Stomach (tissue), 8 donors: ENCODE results near the gene IKBKG. TPM values are rescaled to one million over a fixed set of nuclear protein-coding genes. Genes with fewer than 3 reads are reported as not detected.

Experiments used
- polyA plus RNA-seq, 3 donors: library from polyadenylated mRNA; stranded (reverse); fragments of 200-250 nt; gene quantifications; one replicate each; pipeline ENCODE4 v1.2.3, GENCODE V29; 2013
- small RNA-seq, 4 donors: library from RNA; depleted of rRNA; stranded (forward); fragments of <200 nt; gene quantifications; one replicate each; pipeline ENCODE3, GENCODE V24; 2016
- total RNA-seq, 5 donors: library from RNA; depleted of rRNA; stranded (reverse); fragments of >200 nt; gene quantifications; one replicate each; pipeline versions ENCODE4 v1.1.0 to v1.2.3, GENCODE V29; 2014 to 2016
- donor health status: healthy with polysubstance abuse.
- donor health status: Bipolar disorder and iron deficiency.
- donor health status: healthy.

IKBKG gene
- total and polyA plus RNA-seq, 8 donors: 7.6 to 24.3 (median 17.4) TPM

Small RNAs within 50 kb of the gene (small RNA-seq; reads per million reads assigned to genes)
- 0 reads per million in 4 donors for gene AC244090.1

Other genes with a start within 250 kb of the IKBKG start
- gene FLNA, start 173.0 kb upstream of the IKBKG start, total RNA-seq: 1,000 to 10,000 TPM in 4 of 5 donors, 100 to 1,000 TPM in 1; 638 to 3,511 (median 2,572) TPM
- 1,000 to 10,000 TPM in 1 of 3 donors, 100 to 1,000 TPM in 1, 10 to 100 TPM in 1; 89.2 to 1,461 (median 171) TPM for gene FLNA, start 173.0 kb upstream of the IKBKG start, polyA plus RNA-seq
- gene EMD, start 168.3 kb upstream of the IKBKG start, total RNA-seq: 100 to 1,000 TPM in 1 of 5 donors, 10 to 100 TPM in 4; 24.2 to 117 (median 38.5) TPM
- 100 to 1,000 TPM in 1 of 3 donors, 10 to 100 TPM in 2; 62.9 to 135 (median 97.8) TPM for gene EMD, start 168.3 kb upstream of the IKBKG start, polyA plus RNA-seq
- gene RPL10, start 149.2 kb upstream of the IKBKG start, total RNA-seq: 1,000 to 10,000 TPM in 4 of 5 donors, 100 to 1,000 TPM in 1; 783 to 3,421 (median 2,020) TPM
- 1,000 to 10,000 TPM; 5,802 to 8,616 (median 6,179) TPM for gene RPL10, start 149.2 kb upstream of the IKBKG start, polyA plus RNA-seq
- 10 to 100 TPM; 12.5 to 48.7 (median 26.3) TPM for gene DNASE1L1, start 138.4 kb upstream of the IKBKG start, total RNA-seq
- 10 to 100 TPM; 15.9 to 18.2 (median 16.0) TPM for gene DNASE1L1, start 138.4 kb upstream of the IKBKG start, polyA plus RNA-seq
- 100 to 1,000 TPM in 2 of 5 donors, 10 to 100 TPM in 3; 12.7 to 202 (median 84.6) TPM for gene TAFAZZIN, start 136.1 kb upstream of the IKBKG start, total RNA-seq
- gene TAFAZZIN, start 136.1 kb upstream of the IKBKG start, polyA plus RNA-seq: 10 to 100 TPM; 19.4 to 59.9 (median 21.8) TPM
- gene ATP6AP1, start 118.9 kb upstream of the IKBKG start, total RNA-seq: 10 to 100 TPM; 13.4 to 69.3 (median 26.6) TPM
- gene ATP6AP1, start 118.9 kb upstream of the IKBKG start, polyA plus RNA-seq: 10 to 100 TPM; 16.8 to 49.6 (median 34.9) TPM
- gene GDI1, start 110.5 kb upstream of the IKBKG start, total RNA-seq: 100 to 1,000 TPM in 2 of 5 donors, 10 to 100 TPM in 3; 46.4 to 178 (median 93.3) TPM
- gene GDI1, start 110.5 kb upstream of the IKBKG start, polyA plus RNA-seq: 10 to 100 TPM; 45.7 to 61.8 (median 59.1) TPM
- 10 to 100 TPM; 16.7 to 79.4 (median 55.4) TPM for gene FAM50A, start 103.5 kb upstream of the IKBKG start, total RNA-seq
- gene FAM50A, start 103.5 kb upstream of the IKBKG start, polyA plus RNA-seq: 100 to 1,000 TPM in 2 of 3 donors, 10 to 100 TPM in 1; 82.2 to 162 (median 157) TPM
- 100 to 1,000 TPM in 2 of 5 donors, 10 to 100 TPM in 2, 1 to 10 TPM in 1; 9.9 to 296 (median 35.5) TPM for gene PLXNA3, start 89.3 kb upstream of the IKBKG start, total RNA-seq
- gene PLXNA3, start 89.3 kb upstream of the IKBKG start, polyA plus RNA-seq: 1 to 10 TPM; 2.3 to 7.6 (median 6.0) TPM
- gene LAGE3, start 68.3 kb upstream of the IKBKG start, total RNA-seq: 1 to 10 TPM in 4 of 5 donors, not detected in 1; 2.7 to 8.4 (median 5.0) TPM
- 10 to 100 TPM; 18.2 to 29.0 (median 22.6) TPM for gene LAGE3, start 68.3 kb upstream of the IKBKG start, polyA plus RNA-seq
- gene UBL4A, start 61.0 kb upstream of the IKBKG start, total RNA-seq: 10 to 100 TPM in 4 of 5 donors, 1 to 10 TPM in 1; 8.0 to 50.1 (median 19.8) TPM
- 10 to 100 TPM; 22.5 to 34.4 (median 32.1) TPM for gene UBL4A, start 61.0 kb upstream of the IKBKG start, polyA plus RNA-seq
- 100 to 1,000 TPM in 1 of 5 donors, 10 to 100 TPM in 2, 1 to 10 TPM in 2; 4.9 to 175 (median 13.2) TPM for gene SLC10A3, start 57.0 kb upstream of the IKBKG start, total RNA-seq
- gene SLC10A3, start 57.0 kb upstream of the IKBKG start, polyA plus RNA-seq: 10 to 100 TPM in 2 of 3 donors, 1 to 10 TPM in 1; 9.5 to 16.7 (median 12.5) TPM
- gene FAM3A, start 31.4 kb upstream of the IKBKG start, total RNA-seq: 10 to 100 TPM; 21.9 to 34.4 (median 24.1) TPM
- gene FAM3A, start 31.4 kb upstream of the IKBKG start, polyA plus RNA-seq: 10 to 100 TPM; 36.3 to 61.7 (median 49.0) TPM
- gene G6PD, start 774 bp upstream of the IKBKG start, total RNA-seq: 10 to 100 TPM; 10.3 to 41.7 (median 30.3) TPM
- 10 to 100 TPM; 15.6 to 22.7 (median 19.1) TPM for gene G6PD, start 774 bp upstream of the IKBKG start, polyA plus RNA-seq
- gene CTAG1A, start 37.5 kb downstream of the IKBKG start, total RNA-seq: not detected
- not detected for gene CTAG1A, start 37.5 kb downstream of the IKBKG start, polyA plus RNA-seq
- not detected for gene CTAG1B, start 71.7 kb downstream of the IKBKG start, total RNA-seq
- gene CTAG1B, start 71.7 kb downstream of the IKBKG start, polyA plus RNA-seq: not detected
- gene CTAG2, start 106.0 kb downstream of the IKBKG start, total RNA-seq: not detected
- gene CTAG2, start 106.0 kb downstream of the IKBKG start, polyA plus RNA-seq: 1 to 10 TPM in 1 of 3 donors, not detected in 2; 2.9 TPM
- 10 to 100 TPM in 1 of 5 donors, 1 to 10 TPM in 2, under 1 TPM in 1, not detected in 1; 0.58 to 11.0 (median 5.2) TPM for gene GAB3, start 203.5 kb downstream of the IKBKG start, total RNA-seq
- 1 to 10 TPM in 1 of 3 donors, under 1 TPM in 2; 0.93 to 1.7 (median 0.95) TPM for gene GAB3, start 203.5 kb downstream of the IKBKG start, polyA plus RNA-seq
- gene DKC1, start 215.2 kb downstream of the IKBKG start, total RNA-seq: 100 to 1,000 TPM in 1 of 5 donors, 10 to 100 TPM in 3, 1 to 10 TPM in 1; 5.8 to 113 (median 37.6) TPM
- gene DKC1, start 215.2 kb downstream of the IKBKG start, polyA plus RNA-seq: 10 to 100 TPM; 20.5 to 25.5 (median 24.0) TPM